ENCODE results near the gene GALNT10.
"Not testable (repeated sequence)": the region's sequence is repeated elsewhere in the genome, so short reads cannot be mapped to it uniquely, and the experiment has no call there.

GRCh38 chr5:154360241-154360640 lies 169.7 kb downstream of the GALNT10 start:
- TF ChIP-seq TEAD4 (CRISPR knock-in tag; IDR thresholded peaks at IDR 0.05); CBFB (CRISPR knock-in tag; IDR thresholded peaks at IDR 0.05; ENCODE audit: low read depth); FOXP1 (CRISPR knock-in tag; IDR thresholded peaks at IDR 0.05; ENCODE audit: borderline replicate concordance); CTCF (IDR thresholded peaks at IDR 0.05); ZNF281 (CRISPR knock-in tag; IDR thresholded peaks at IDR 0.05): not testable (repeated sequence)

Data from WTC11 (cell line).